Panc1 (cell line): ENCODE results near the gene MYBPH. TPM values are rescaled to one million over a fixed set of nuclear protein-coding genes. Genes with fewer than 3 reads are reported as not detected.

Source experiments
- ATAC-seq: fragments of 200-7000 bp; cut with Tn5 transposase; 2 replicates; pipeline ENCODE4 v1.9.1; 2020; ENCODE audit warnings: mild to moderate bottlenecking, moderate library complexity
- BruUV-seq: library from RNA; stranded (reverse); fragments of 400-500 nt; replicated peaks from 2 replicates; lab custom pipeline; 2021; lab: Mats Ljungman, UMichigan
- CTCF ChIA-PET: fragments of 300-600 bp; sonication (Branson Sonifier 250); formaldehyde crosslinking; loops from one replicate; lab custom pipeline; 2022; ENCODE audit warnings: antibody characterized with exemption; lab: Charles Lee
- POLR2A ChIA-PET: fragments of 300-600 bp; sonication (Branson Sonifier 250); formaldehyde crosslinking; loops from one replicate; lab custom pipeline; 2022; ENCODE audit warnings: antibody characterized with exemption; lab: Charles Lee
- DNase-seq: peaks from one replicate; pipeline ENCODE4 v3.0.0-alpha.2; 2010; ENCODE audit warnings: low read depth, low spot score
- H3K27ac ChIP-seq: 2 replicates; pipeline ENCODE4 v1.5.1; 2011; ENCODE audit warnings: mild to moderate bottlenecking, low read length, inconsistent platforms
- H3K27me3 ChIP-seq: fragments of 200-500 bp; sonication (Bioruptor generic); 2 replicates; pipeline ENCODE4 v1.6.0; 2014; ENCODE audit warnings: low read length, inconsistent platforms; ENCODE audit not compliant: control insufficient read depth, insufficient read depth
- H3K36me3 ChIP-seq: fragments of 200-500 bp; sonication (Bioruptor generic); 2 replicates; pipeline ENCODE4 v1.5.1; 2014; ENCODE audit warnings: inconsistent platforms, mild to moderate bottlenecking, low read length, moderate library complexity; ENCODE audit not compliant: control insufficient read depth, insufficient read depth
- H3K4me1 ChIP-seq: 2 replicates; pipeline ENCODE4 v1.5.1; 2011; ENCODE audit warnings: inconsistent platforms, mild to moderate bottlenecking, low read length, moderate library complexity; ENCODE audit not compliant: control insufficient read depth, insufficient read depth
- H3K4me3 ChIP-seq, 2 experiments: 2 replicates each; pipeline ENCODE4 v1.5.1; 2011 to 2012; ENCODE audit warnings: low read depth in 2 of 2, low read length in 2 of 2, mild to moderate bottlenecking in 2 of 2, inconsistent platforms in 1 of 2, moderate library complexity in 1 of 2
- H3K9me3 ChIP-seq: fragments of 200-500 bp; sonication (Bioruptor generic); 2 replicates; pipeline ENCODE4 v1.5.1; 2014; ENCODE audit warnings: low read depth, mild to moderate bottlenecking, inconsistent platforms, low read length, moderate library complexity; ENCODE audit not compliant: control insufficient read depth, insufficient read depth
- CTCF ChIP-seq: fragments of 450-650 bp; IDR thresholded peaks from 2 replicates; pipeline ENCODE4 v1.5.1; 2017; ENCODE audit warnings: mild to moderate bottlenecking
- POLR2AphosphoS5 ChIP-seq: IDR thresholded peaks from 2 replicates; pipeline ENCODE4 v1.6.1; 2012; ENCODE audit warnings: mild to moderate bottlenecking, low read depth, low read length, moderate library complexity
- SIN3A ChIP-seq: IDR thresholded peaks from 2 replicates; pipeline ENCODE4 v1.6.1; 2012; ENCODE audit warnings: low read depth, mild to moderate bottlenecking, low read length, moderate library complexity, borderline replicate concordance; ENCODE audit not compliant: insufficient read depth
- TCF7L2 ChIP-seq: IDR thresholded peaks from 2 replicates; pipeline ENCODE4 v1.6.1; 2011; ENCODE audit warnings: mild to moderate bottlenecking, low read depth, low read length, inconsistent platforms
- in situ Hi-C: cut with HindIII; loops from 2 replicates; pipeline ENCODE4 v1.10.0; 2016; ENCODE audit warnings: low sequenced_read_pairs, low pct_unique_long_range_greater_than_20kb
- intact Hi-C: fragments of 100-400 bp; cut with micrococcal nuclease; formaldehyde crosslinking; loops from one replicate; pipeline ENCODE4 v1.10.0; 2022; ENCODE audit not compliant: unreplicated experiment
- total RNA-seq: library from RNA; stranded (reverse); gene quantifications from one replicate; pipeline ENCODE4 v1.2.1, GENCODE V29; 2021; ENCODE audit not compliant: unreplicated experiment
- TF ChIP-seq, protein P1 (sequence below), 2 experiments: IDR thresholded peaks; 2 replicates each; pipeline ENCODE4 v1.6.1; 2011 to 2012; ENCODE audit warnings: low read depth in 2 of 2, control low read depth in 1 of 2, low read length in 1 of 2, mild to moderate bottlenecking in 1 of 2, moderate library complexity in 1 of 2; ENCODE audit not compliant: insufficient read depth in 1 of 2

Gene MYBPH
- total RNA-seq, 1 experiment from 2014 or later = not detected

- H3K27me3 ChIP-seq = peaks cover 6% of the 10 kb centered on the region; the same call in 1 of the 2 replicates
- H3K4me3 ChIP-seq = no peak overlapping the region
- TF ChIP-seq, protein P1, sequence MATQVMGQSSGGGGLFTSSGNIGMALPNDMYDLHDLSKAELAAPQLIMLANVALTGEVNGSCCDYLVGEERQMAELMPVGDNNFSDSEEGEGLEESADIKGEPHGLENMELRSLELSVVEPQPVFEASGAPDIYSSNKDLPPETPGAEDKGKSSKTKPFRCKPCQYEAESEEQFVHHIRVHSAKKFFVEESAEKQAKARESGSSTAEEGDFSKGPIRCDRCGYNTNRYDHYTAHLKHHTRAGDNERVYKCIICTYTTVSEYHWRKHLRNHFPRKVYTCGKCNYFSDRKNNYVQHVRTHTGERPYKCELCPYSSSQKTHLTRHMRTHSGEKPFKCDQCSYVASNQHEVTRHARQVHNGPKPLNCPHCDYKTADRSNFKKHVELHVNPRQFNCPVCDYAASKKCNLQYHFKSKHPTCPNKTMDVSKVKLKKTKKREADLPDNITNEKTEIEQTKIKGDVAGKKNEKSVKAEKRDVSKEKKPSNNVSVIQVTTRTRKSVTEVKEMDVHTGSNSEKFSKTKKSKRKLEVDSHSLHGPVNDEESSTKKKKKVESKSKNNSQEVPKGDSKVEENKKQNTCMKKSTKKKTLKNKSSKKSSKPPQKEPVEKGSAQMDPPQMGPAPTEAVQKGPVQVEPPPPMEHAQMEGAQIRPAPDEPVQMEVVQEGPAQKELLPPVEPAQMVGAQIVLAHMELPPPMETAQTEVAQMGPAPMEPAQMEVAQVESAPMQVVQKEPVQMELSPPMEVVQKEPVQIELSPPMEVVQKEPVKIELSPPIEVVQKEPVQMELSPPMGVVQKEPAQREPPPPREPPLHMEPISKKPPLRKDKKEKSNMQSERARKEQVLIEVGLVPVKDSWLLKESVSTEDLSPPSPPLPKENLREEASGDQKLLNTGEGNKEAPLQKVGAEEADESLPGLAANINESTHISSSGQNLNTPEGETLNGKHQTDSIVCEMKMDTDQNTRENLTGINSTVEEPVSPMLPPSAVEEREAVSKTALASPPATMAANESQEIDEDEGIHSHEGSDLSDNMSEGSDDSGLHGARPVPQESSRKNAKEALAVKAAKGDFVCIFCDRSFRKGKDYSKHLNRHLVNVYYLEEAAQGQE (IDR thresholded peaks at IDR 0.05; ENCODE audit: insufficient read depth in 1 of 2, low read depth in 2 of 2, low read length in 1 of 2) = no peak
- no peak for TF ChIP-seq CTCF
- TF ChIP-seq SIN3A = no peak
- no peak for TF ChIP-seq TCF7L2
- TF ChIP-seq POLR2AphosphoS5 = no peak
- POLR2A ChIA-PET = no interaction called here
- intact Hi-C loops (no loop called here), in situ Hi-C loops (no loop called here)
- H3K9me3 ChIP-seq = no peaks in the 10 kb centered on the region
- no peaks in the 10 kb centered on the region for H3K4me1 ChIP-seq
- BruUV-seq = no TSS peak
- H3K36me3 ChIP-seq = no peaks in the 10 kb centered on the region
- H3K27ac ChIP-seq = no peak overlapping the region
- DNase-seq (no peak), ATAC-seq (no peak)
- CTCF ChIA-PET = interaction anchor here (2.1 kb wide), 1 partner anchor 95 kb away, joined by 9 read pairs; no protein-coding TSS in a partner anchor
Observed at GRCh38 chr1:203213126-203213525, 37.5 kb upstream of the MYBPH start.

DNA sequence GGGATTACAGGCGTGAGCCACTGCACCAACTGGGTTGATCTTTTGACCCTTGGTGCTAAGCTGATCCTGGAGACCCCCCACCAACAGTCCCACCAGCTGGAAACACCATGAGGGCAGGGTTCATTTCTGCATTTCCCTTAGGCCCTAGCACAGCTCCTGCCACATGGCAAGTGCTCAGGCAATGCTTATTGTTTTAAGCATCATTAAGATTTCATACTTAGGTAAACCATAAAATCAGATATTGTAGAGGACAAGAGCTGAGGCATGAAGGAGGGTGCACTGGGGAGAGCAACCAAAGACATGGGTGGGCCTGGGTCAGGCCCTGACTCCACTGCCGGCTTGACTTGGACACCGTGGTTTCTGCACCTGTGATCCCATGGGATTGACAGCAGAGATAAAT lies 36.2 kb upstream of the MYBPH start:
- POLR2A ChIA-PET = no interaction called here
- in situ Hi-C loops (no loop called here), intact Hi-C loops (no loop called here)
- Histone ChIP-seq H3K36me3 (no peaks in the 10 kb centered on the region), H3K27me3 (peaks cover 6% of the 10 kb centered on the region; the same call in 1 of the 2 replicates), H3K9me3 (no peaks in the 10 kb centered on the region), H3K4me1 (no peaks in the 10 kb centered on the region), H3K27ac (no peak overlapping the region), H3K4me3 (no peak overlapping the region)
- CTCF ChIA-PET = no interaction called here
- ATAC-seq = no peak
- no peak for DNase-seq
- BruUV-seq = no TSS peak
- TF ChIP-seq, protein P1 (IDR thresholded peaks at IDR 0.05; ENCODE audit: insufficient read depth in 1 of 2, low read depth in 2 of 2, low read length in 1 of 2) = no peak
- TF ChIP-seq SIN3A = no peak
- TF ChIP-seq TCF7L2 = no peak
- TF ChIP-seq CTCF = no peak
- TF ChIP-seq POLR2AphosphoS5 = no peak
